HCEC 1CT (cell line): ENCODE measurements around the gene BRSK1.

ENCODE experiments used
- DNase-seq: peaks from one replicate; pipeline ENCODE4 v3.0.0-alpha.2; 2017

The BRSK1 gene

GRCh38 chr19:55254625-55254977 is 29.2 kb upstream of the BRSK1 start:
- no peak for DNase-seq

GRCh38 chr19:55255618-55256423 is 28.0 kb upstream of the BRSK1 start:
- DNase-seq = peak; percentile 37

DNA sequence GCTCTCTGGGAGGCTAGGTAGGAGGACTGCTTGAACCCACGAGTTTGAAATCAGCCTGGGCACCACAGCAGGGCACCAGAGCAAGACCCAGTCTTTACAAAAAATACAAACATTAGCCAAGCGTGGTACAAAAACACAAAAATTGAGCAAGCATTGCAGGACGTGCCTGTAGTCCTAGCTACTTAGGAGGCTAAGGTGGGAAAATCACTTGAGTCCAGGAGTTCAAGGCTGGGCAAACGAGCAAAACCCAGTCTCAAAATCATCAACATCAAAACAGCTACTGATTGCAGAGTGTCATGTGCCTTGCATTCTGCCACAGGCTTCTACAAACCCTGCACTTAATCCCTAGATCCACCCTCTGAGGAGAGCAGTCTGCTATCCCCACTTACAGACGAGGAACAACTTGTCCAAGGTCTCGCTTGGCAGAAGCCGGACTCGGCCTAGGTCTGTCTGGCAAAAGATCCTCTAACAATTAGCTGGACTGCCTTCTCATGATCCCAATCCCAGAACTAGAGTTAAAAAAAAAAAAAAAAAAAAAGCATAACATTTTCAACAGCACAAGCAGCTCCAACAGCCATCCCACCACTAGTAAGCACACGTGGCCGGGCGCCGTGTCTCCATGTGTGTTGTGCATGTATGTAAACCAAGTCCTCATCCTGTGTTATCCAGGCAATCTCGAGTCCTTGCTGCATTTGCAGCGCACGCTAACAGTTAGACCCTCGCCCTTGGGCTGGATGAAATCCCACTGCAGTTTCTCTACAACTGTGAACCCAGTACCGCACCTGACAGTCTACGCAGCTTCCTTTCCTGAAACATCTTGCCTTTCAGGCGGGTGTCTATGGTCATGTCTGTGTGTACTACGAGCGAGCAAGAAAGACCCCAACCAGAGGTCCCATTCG is 27.0 kb upstream of the BRSK1 start:
- no peak for DNase-seq

GRCh38 chr19:55257461-55258420 is 26.1 kb upstream of the BRSK1 start:
- peak; percentile 23 for DNase-seq

DNA sequence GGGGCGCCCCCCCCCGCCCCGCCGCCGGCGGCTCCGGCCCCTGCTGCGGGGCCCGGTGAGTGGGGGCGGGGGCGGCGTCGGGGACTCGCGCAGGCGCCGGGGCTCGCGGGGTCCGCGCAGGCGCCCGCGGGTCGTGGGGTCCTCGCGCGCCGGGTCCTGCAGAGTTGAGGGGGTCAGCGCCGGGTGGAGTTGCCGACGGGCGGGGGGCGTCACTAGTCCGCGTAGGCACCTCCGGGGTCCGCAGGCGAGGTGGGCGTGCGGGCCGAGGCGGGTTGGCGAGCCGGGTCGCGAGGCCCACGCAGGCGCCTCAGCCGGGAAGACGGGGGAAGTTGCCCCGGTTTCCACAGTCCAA is 25.3 kb upstream of the BRSK1 start:
- no peak for DNase-seq

- peak; percentile 100 for DNase-seq
These were observed 24.8 kb upstream of the BRSK1 start, which contains the start of gene PPP6R1 for GRCh38 chr19:55258828-55259539. TSS of gene PPP6R1 (minus strand) at chr19:55259017. CDS start at chr19:55247103, 11,914 bp downstream.

DNA sequence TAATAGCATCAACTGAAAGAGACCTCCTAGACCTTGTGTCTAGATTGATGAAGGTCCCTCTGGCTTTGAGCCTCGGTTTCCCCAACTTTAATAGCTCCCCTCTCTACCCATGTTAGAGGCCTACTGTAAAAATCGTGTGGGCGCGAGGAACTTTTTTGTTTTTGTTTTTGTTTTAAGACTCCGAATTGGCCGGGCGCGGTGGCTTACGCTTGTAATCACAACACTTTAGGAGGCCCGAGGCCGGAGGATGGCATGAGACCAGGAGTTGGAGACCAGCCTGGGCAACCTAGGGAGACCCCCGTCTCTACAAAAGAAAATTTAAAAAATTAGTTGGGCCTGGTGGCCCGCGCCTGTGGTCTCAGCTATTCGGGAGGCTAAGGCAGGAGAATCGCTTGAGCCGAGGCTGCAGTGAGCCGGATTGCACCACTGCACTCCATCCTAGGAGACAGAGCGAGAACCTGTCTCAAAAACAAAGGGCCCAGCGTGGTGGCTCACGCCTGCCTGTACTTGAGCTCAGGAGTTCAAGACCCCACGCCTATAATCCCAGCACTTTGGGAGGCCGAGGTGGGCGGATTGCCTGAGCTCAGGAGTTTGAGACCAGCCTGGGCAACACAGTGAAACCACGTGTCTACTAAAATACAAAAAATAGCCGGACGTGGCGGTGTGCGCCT is 24.1 kb upstream of the BRSK1 start:
- no peak for DNase-seq

DNA sequence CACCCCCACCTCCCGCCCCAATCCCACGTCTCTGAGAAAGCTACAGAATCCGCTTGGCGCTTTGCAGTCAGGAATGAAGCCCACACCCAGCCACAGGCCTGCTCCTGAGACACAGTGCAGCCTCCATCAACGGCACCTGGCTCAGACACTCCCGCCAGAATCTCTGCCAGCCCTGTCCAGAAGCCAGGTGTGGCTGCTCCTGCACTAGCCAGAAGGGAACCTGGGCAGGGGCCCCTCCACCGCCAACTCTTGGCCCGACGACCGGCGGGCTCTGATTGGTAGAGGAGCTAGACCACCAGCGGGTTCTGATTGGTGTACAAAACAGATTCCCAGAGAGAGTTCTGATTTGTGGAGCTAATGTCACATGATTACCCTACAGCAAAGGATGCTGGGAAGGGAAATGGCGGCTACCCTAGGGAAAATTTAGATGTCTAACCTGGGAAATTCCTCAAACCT is 22.1 kb upstream of the BRSK1 start:
- DNase-seq = no peak

DNA sequence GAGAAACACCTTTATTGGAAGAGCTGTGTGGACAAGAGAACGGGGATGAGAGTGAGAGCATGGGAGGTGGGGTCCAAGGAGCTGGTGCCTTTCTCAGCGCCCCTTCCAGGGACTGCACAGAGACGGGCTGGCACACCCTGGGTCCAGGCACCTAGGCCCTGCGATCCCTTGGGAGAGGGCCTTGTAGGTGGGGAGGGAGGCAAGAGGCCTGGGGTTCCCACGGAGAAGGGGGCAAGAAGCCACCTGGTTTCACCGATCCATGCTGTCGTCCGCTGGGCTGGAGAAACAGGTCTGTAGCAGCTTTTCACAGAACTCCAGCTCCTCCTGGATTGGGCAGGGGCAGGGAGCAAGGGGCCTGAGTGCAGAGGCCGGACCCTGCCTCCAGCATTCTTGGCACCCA is 21.4 kb upstream of the BRSK1 start:
- DNase-seq = no peak

- DNase-seq = no peak
These were observed 19.3 kb upstream of the BRSK1 start for GRCh38 chr19:55264531-55264930.

GRCh38 chr19:55265173-55265572 is 18.6 kb upstream of the BRSK1 start:
- no peak for DNase-seq

DNA sequence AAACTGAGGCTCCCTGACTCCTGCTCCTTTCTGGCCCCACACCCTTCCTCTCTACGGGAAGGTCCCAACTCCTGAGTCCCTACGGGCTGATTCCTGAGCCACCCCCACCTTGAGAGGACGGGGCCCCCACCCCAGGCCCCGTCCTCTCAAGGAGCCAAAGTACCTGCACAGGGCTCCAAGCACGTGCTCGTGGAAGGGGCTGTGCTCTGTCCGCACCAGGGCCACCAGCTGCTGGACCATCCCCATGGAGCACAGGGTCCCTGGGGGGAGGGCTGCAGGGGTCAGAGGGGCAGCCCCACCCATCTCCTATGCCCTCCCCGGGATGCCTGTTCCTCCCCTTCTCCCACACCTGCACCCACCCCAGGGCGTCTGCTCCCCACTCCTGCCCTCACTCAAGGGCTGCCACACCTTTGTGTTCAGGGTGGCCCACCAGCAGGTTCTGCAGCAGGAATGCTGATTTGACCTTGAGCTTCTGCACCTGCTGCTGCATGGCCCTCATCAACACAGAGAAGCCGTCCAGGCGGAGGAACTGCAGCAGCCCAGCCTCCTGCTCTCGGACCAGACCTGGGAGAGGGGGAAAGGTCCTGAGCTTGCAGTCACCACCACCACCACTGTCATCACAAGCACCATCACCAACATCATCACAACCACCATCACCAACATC is 17.9 kb upstream of the BRSK1 start:
- DNase-seq = no peak

DNA sequence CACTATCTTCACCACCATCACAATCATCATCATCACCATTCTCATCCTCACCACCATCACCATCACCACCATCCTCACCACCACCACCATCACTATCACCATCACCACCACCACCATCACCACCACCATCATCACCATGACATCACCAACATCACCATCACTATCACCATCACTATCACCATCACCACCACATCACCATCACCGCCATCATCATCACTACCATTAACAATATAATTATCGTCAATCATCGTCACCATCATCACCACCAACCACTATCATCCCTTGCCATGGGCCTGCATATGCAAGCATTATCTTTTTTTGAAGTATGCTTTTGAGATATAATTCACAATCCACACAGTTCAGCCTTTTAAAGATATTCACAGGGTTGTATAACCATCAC is 17.4 kb upstream of the BRSK1 start:
- DNase-seq = no peak

- DNase-seq = no peak
These were observed 17.0 kb upstream of the BRSK1 start for GRCh38 chr19:55266840-55267239.

- no peak for DNase-seq
These were observed 14.5 kb upstream of the BRSK1 start for GRCh38 chr19:55269299-55269698.

DNA sequence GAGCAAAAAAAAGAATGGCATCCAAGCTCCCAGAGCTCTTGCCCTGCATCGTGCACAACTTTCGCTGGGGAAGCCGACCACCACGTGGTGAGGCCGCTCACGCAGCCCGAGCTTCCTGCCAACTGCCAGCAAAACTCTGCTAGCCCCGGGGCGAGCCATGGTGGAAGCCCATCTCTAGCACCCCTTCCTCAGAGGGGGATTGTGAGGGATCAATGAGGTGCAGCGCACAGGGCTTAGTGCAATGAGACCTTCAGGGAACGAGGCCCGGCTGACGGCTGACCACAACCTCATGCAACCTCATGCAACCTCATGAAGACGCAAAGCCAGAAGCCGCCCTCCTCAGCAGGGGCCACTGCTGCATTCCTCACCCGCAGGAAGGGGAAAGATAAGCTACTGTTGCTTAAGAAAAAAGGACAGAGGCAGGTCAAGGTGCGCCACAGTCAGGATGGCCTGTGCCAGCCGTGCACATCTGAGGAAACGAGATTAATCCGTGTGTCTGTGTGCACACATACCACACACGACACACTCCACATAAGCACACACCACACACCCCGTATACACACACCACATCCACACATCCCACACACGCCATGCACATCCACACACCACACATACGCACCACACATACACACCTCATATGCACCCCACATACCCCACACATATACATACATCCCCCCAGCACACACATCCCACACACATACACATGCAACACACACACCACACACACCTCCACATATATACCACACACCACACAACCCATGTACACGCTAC is 13.4 kb upstream of the BRSK1 start:
- no peak for DNase-seq

DNA sequence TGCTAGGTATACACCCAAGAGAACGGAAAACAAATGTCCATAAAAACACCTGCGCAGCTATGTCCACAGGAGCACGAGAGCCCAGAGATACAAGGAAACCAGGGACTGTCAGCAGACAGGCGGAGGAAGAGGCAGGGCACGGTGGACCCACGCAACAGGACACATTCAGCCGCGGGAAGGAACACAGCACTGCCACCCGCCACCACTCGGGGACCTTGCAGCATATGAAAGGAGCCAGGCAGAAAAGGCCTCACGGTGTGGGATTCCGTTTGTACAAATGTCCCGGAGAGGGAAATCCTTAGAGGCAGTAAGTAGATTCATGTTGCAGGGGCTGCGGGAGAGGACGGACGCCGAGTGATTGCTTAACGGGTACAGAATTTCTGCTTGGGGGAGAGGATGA is 11.7 kb upstream of the BRSK1 start:
- no peak for DNase-seq

DNA sequence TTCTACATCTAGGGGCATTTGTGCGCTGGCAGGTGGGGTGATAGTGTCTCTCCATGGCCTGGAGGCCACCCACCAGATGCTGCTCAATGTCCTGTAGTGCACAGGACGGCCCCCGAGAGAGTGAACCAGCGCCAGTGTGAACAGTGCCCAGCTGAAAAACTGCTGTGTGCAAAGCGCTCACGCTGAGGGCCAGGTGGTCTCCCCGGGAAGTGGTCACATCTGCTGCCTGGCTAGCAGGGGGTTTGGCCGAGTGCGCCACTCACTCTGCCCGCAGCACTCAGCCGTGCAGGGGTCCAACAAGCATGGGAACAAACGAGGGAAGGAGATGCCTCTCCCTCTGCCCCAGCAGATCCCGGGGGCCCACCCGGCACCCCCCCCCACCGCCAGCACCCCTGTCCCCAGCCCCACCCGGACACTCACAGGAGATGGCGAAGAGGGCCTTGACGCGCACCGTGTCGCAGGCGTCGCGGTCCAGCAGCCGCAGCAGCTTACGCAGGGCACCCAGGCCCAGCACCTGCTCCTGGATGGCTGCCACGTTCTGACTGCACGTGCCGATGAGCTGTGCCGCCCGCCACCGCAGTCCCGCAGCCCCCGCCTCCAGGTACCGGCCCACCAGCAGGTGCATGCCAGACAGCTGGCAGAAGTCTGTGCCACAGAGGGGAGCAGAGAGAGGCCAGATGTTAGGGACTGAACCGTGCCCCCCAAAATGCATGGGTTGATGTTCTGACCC is 9.7 kb upstream of the BRSK1 start:
- DNase-seq = no peak
